Esophagus muscularis mucosa (tissue), 4 donors: ENCODE data around the gene EPHA2.

Experiments used
- EP300 ChIP-seq: sonication (generic); formaldehyde crosslinking; IDR thresholded peaks from one replicate; pipeline ENCODE4 v1.6.1; 2017; ENCODE audit warnings: antibody characterized with exemption
- POLR2A ChIP-seq: fragments of 450-650 bp; IDR thresholded peaks from one replicate; pipeline ENCODE4 v1.6.1; 2017; ENCODE audit warnings: antibody characterized with exemption, moderate library complexity, mild to moderate bottlenecking, low read depth
- POLR2AphosphoS5 ChIP-seq, 2 donors: sonication (generic); formaldehyde crosslinking; IDR thresholded peaks; one replicate each; pipeline ENCODE4 v1.6.1; 2017; ENCODE audit warnings: antibody characterized with exemption in 2 of 2
- TF ChIP-seq, protein P1 (sequence below), 3 experiments: fragments of 200-600 bp in 2 of 3; fragments of 450-650 bp in 1 of 3; sonication (generic) in 2 of 3; IDR thresholded peaks; one replicate each; pipeline ENCODE4 v1.5.1; 2017 to 2019; ENCODE audit warnings: antibody characterized with exemption in 3 of 3, mild to moderate bottlenecking in 2 of 3, moderate library complexity in 1 of 3

DNA sequence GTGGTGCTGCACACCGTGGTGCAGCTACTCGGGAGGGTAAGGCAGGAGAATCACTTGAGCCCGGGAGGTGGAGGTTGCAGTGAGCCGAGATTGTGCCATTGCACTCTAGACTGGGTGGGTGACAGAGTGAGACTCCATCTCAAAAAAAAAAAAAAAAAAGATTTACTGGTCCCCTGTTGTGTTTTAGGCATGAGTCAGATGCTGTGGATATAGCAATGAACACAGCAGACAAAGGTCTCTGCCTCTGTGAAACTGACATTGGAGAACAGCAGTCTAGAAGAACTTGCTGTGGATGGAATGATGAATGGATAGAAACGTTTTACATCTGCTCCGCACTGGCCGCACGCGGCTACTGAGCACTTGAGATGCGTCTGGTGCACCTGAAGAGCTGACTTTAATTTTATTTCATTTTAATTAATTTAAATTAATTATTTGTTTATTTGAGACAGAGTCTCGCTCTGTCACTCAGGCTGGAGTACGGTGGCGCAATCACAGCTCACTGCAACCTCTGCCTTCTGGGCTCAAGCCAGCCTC, 24.5 kb upstream of the EPHA2 start:
- TF ChIP-seq, protein P1, sequence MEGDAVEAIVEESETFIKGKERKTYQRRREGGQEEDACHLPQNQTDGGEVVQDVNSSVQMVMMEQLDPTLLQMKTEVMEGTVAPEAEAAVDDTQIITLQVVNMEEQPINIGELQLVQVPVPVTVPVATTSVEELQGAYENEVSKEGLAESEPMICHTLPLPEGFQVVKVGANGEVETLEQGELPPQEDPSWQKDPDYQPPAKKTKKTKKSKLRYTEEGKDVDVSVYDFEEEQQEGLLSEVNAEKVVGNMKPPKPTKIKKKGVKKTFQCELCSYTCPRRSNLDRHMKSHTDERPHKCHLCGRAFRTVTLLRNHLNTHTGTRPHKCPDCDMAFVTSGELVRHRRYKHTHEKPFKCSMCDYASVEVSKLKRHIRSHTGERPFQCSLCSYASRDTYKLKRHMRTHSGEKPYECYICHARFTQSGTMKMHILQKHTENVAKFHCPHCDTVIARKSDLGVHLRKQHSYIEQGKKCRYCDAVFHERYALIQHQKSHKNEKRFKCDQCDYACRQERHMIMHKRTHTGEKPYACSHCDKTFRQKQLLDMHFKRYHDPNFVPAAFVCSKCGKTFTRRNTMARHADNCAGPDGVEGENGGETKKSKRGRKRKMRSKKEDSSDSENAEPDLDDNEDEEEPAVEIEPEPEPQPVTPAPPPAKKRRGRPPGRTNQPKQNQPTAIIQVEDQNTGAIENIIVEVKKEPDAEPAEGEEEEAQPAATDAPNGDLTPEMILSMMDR (IDR thresholded peaks at IDR 0.05): no peak
- TF ChIP-seq POLR2A (no peak), POLR2AphosphoS5 (IDR thresholded peaks at IDR 0.05) (no peak), EP300 (no peak)
